Hepatocyte (in vitro differentiated cells): ENCODE measurements around the gene CLASRP.

Experiments used
- CTCF ChIP-seq: fragments of 200-600 bp; sonication (generic); IDR thresholded peaks from 2 replicates; pipeline ENCODE4 v1.5.1; 2016; ENCODE audit warnings: antibody characterized with exemption, mild to moderate bottlenecking; ENCODE audit not compliant: poor library complexity
- EZH2 ChIP-seq: fragments of 200-600 bp; sonication (generic); IDR thresholded peaks from 2 replicates; pipeline ENCODE4 v1.6.1; 2016; ENCODE audit warnings: antibody characterized with exemption, mild to moderate bottlenecking, borderline replicate concordance
- EZH2phosphoT487 ChIP-seq: fragments of 200-600 bp; sonication (generic); IDR thresholded peaks from one replicate; pipeline ENCODE4 v1.6.1; 2018; ENCODE audit warnings: antibody characterized with exemption, mild to moderate bottlenecking, low read depth, moderate library complexity; ENCODE audit not compliant: unreplicated experiment, severe bottlenecking

- TF ChIP-seq EZH2 (no peak), CTCF (no peak), EZH2phosphoT487 (no peak)
Observed at GRCh38 chr19:45110851-45111266, 72.0 kb downstream of the CLASRP start.
